ENCODE results near the gene PRKCD. TPM values are rescaled to one million over a fixed set of nuclear protein-coding genes. Genes with fewer than 3 reads are reported as not detected.

Gene PRKCD
- total and polyA plus RNA-seq, 2 of the 4 experiments (the other 2 are of a cell fraction): 4.3 to 19.0 TPM

DNA sequence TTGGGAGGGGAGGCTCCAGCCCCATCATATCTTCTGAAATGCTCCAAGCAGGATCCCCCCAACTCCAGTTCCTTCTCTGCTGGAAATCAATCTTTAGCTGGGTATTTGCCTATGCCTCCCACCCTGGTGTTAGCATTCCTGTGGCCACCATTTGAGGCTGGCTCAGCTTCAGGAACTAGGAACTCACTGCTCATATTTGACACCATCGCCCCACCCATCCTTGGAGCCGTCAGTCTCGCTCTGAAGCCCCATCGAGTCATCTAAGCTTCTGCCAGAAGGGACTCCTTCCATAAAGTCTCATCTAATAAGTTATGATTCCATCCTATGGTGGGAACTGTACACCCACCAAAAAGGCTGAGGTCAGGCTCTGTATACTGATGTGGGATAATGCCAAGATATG, 26.4 kb downstream of the PRKCD start:
- no CpG with 5 or more reads among the region's 4 CpGs for whole genome bisulfite sequencing, 2 experiments (ENCODE audit: extremely low coverage in 2 of 2, insufficient read length in 1 of 2)
- H3K4me3 ChIP-seq (ENCODE audit: insufficient read depth, low read depth, low read length): no peak overlapping the region
- H3K79me1 ChIP-seq (ENCODE audit: low read depth in 1 of 2, low read length in 2 of 2): no peaks in the 10 kb centered on the region
- TF ChIP-seq RCOR1 (IDR thresholded peaks at IDR 0.05; ENCODE audit: insufficient replicate concordance, low read length) (no peak), MXI1 (IDR thresholded peaks at IDR 0.05; ENCODE audit: borderline replicate concordance, low read depth, low read length) (no peak), POLR2A (IDR thresholded peaks at IDR 0.05; ENCODE audit: low read depth, low read length) (no peak), SMC3 (IDR thresholded peaks at IDR 0.05; ENCODE audit: low read depth, low read length) (no peak), CHD1 (IDR thresholded peaks at IDR 0.05; ENCODE audit: low read depth, low read length) (no peak), MAZ (IDR thresholded peaks at IDR 0.05; ENCODE audit: borderline replicate concordance, low read depth, low read length) (no peak), MAFK (IDR thresholded peaks at IDR 0.05; ENCODE audit: low read depth, low read length) (no peak)
- TF ChIP-seq, protein P1, sequence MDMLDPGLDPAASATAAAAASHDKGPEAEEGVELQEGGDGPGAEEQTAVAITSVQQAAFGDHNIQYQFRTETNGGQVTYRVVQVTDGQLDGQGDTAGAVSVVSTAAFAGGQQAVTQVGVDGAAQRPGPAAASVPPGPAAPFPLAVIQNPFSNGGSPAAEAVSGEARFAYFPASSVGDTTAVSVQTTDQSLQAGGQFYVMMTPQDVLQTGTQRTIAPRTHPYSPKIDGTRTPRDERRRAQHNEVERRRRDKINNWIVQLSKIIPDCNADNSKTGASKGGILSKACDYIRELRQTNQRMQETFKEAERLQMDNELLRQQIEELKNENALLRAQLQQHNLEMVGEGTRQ (IDR thresholded peaks at IDR 0.05; ENCODE audit: low read depth, low read length): no peak
- H3K4ac ChIP-seq (ENCODE audit: low read depth, low read length): 0 out of 2 replicates have a peak overlapping the region, but pooled peaks have one; percentile 24
- no peak overlapping the region for H3K56ac ChIP-seq (ENCODE audit: extremely low read depth, insufficient read depth, low read length)
- H4K5ac ChIP-seq (ENCODE audit: low read depth, low read length): no peak overlapping the region
- no peak overlapping the region for H2BK15ac ChIP-seq (ENCODE audit: low read depth, low read length)
- H3K18ac ChIP-seq (ENCODE audit: low read depth, low read length): no peak overlapping the region
- H4K8ac ChIP-seq (ENCODE audit: low read depth in 2 of 2, low read length in 2 of 2): no peak overlapping the region
- in situ Hi-C loops (cut with MboI; ENCODE audit: low sequenced_read_pairs) (no loop called here), intact Hi-C loops (cut with micrococcal nuclease) (no loop called here), dilution Hi-C loops (cut with HindIII; ENCODE audit: low sequenced_read_pairs, unreplicated experiment) (no loop called here)
- DNase-seq: peak; percentile 65
- no peak overlapping the region for H3K23ac ChIP-seq (ENCODE audit: low read depth, low read length)
- ChIA-PET CTCF (no interaction called here), POLR2A (ENCODE audit: unreplicated experiment) (no interaction called here)
- no peak overlapping the region for H3K4me2 ChIP-seq (ENCODE audit: low read depth, low read length)
- peaks cover 29% of the 10 kb centered on the region for H3K36me3 ChIP-seq (ENCODE audit: control insufficient read depth, insufficient read depth, low read length)
- H2BK120ac ChIP-seq (ENCODE audit: low read depth, low read length): peak overlapping the region; percentile 60; the same call in 1 of the 2 replicates
- 0 out of 2 replicates have a peak overlapping the region, but pooled peaks have one; percentile 7 for H2AK5ac ChIP-seq (ENCODE audit: low read depth, low read length)
- no peaks in the 10 kb centered on the region for H3K9me3 ChIP-seq (ENCODE audit: control insufficient read depth, insufficient read depth, low read length)
- no peak overlapping the region for H2BK5ac ChIP-seq (ENCODE audit: low read depth, low read length, poor library complexity, severe bottlenecking)
- H3K27me3 ChIP-seq (ENCODE audit: control insufficient read depth, insufficient read depth, low read length): no peaks in the 10 kb centered on the region
- H2AFZ ChIP-seq (replicated peaks; ENCODE audit: low read length, poor library complexity): no peak overlapping the region
- BruUV-seq (replicated peaks): no TSS peak
- H3K9ac ChIP-seq (ENCODE audit: low read depth, low read length): no peak overlapping the region
- H3K14ac ChIP-seq (replicated peaks; ENCODE audit: low read depth, low read length): 0 out of 2 replicates have a peak overlapping the region, but pooled peaks have one; percentile 37
- H2BK20ac ChIP-seq (ENCODE audit: low read depth, low read length): no peak overlapping the region
- peak; percentile 95 for ATAC-seq (ENCODE audit: low read depth)
- peaks cover 5% of the 10 kb centered on the region; the same call in 1 of the 2 replicates for H3K9me1 ChIP-seq (ENCODE audit: insufficient read depth, low read length)
- H3K4me1 ChIP-seq (ENCODE audit: control insufficient read depth, insufficient read depth, low read length): peaks cover 3% of the 10 kb centered on the region; the same call in 1 of the 2 replicates
- peak overlapping the region; percentile 17 for H2AK9ac ChIP-seq (replicated peaks; ENCODE audit: low read depth, low read length, poor library complexity)
- peaks cover 6% of the 10 kb centered on the region; the same call in 1 of the 2 replicates for H4K20me1 ChIP-seq (ENCODE audit: insufficient read depth, low read length)
- no peak overlapping the region; the same call in 1 of the 2 replicates for H4K91ac ChIP-seq (ENCODE audit: insufficient read depth, low read depth, low read length)
- H3K27ac ChIP-seq (ENCODE audit: insufficient read depth, low read length): no peak overlapping the region

Measured in IMR-90 (cell line).